NCI-H446 treated with DMSO at 0.1 percent for 48 hours (cell line): Measurements from ENCODE around the gene PLS3.
"Not testable (repeated sequence)": the region's sequence is repeated elsewhere in the genome, so short reads cannot be mapped to it uniquely, and the experiment has no call there.

Source experiments
- DNase-seq: peaks from one replicate; lab custom pipeline; 2025; lab: John Stamatoyannopoulos, UW

The PLS3 gene

GRCh38 chrX:115560978-115561604 lies at the start of gene PLS3:
Gene PLS3, plus strand, starts transcription at chrX:115561174. Its CDS starts 49,077 bp downstream, at chrX:115610251.
- no peak for DNase-seq

GRCh38 chrX:115518113-115518512 lies 42.9 kb upstream of the PLS3 start:
- DNase-seq: no peak

DNA sequence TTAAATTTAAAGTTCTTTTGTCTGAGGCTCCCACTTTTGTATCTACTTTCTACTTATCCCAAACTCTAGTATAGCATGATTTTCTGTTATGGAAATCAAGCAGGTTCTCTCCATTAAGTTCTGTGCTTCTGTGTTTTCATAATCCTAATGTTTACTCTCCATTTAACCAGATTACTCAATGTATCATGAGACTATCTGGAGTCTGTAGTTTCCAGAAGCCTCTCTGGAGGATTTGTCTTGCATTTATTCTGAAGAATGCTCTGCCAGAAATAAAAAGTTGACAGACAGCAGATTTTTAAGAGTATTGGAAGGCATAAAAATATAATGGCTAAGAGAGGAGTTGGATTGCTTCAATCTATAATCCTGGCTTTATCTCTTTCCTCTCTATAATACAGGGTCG lies 39.2 kb upstream of the PLS3 start:
- no peak for DNase-seq

DNA sequence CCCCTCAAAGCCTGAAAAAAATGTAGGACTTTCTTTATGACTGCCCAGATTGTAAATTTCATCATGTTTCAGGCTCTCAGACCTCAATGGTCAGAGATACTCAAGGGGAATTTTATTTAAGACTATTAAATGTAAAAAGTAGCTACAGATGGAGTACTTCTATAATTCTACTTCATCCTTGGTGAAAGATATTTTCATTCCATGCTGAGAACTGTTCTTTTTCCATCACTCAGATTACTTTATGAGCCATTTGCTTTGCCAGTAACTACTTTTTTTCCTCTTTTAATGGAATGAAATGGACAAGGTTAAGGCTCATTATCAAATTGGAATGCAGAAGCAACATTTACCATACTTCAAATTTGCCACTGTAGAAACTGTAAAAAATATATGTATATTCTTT lies 38.0 kb upstream of the PLS3 start:
- no peak for DNase-seq

- DNase-seq: no peak
Observed at GRCh38 chrX:115525486-115525885, 35.5 kb upstream of the PLS3 start.

- no peak for DNase-seq
Observed at GRCh38 chrX:115531818-115532403, 29.1 kb upstream of the PLS3 start.

GRCh38 chrX:115533485-115533884 lies 27.5 kb upstream of the PLS3 start:
- DNase-seq: no peak

- no peak for DNase-seq
Observed at GRCh38 chrX:115534383-115534782, 26.6 kb upstream of the PLS3 start.

- no peak for DNase-seq
Observed at GRCh38 chrX:115535421-115535820, 25.6 kb upstream of the PLS3 start.

DNA sequence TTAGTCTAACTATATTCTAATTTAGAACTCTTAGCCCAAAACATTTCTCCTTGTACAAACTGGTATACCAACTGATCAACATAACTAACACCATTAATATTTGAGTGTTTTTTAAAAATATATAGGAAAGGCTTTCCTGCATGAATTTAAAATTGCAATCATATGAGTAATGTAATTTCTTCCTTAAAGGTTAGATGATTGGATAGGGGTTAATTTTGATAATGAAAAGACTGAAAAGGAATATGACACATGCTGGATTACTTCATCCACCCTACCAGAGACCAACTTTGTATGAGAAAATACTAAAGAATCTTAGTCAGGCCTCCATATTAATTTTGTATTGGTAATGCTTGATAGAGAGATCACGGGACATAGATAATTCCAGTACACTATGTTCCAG lies 25.1 kb upstream of the PLS3 start:
- DNase-seq: no peak

DNA sequence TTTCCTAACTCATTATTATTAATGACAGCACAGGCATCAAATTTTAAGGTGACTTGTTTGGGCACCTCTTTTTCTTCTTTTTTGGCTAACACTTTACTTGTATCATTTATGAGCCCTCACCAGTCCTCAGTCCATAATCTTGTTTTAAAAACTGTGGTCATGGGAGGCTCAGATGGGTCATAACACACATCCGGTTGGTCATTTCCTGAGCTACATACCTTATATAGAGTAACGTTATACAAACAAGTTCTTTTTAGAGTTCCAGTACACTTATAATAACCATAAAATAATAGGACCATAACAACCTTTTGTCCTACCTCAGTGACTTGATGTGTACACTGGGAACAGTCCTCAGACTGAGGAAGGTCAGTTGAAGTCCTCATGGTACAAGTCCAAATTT lies 21.1 kb upstream of the PLS3 start:
- DNase-seq: no peak

DNA sequence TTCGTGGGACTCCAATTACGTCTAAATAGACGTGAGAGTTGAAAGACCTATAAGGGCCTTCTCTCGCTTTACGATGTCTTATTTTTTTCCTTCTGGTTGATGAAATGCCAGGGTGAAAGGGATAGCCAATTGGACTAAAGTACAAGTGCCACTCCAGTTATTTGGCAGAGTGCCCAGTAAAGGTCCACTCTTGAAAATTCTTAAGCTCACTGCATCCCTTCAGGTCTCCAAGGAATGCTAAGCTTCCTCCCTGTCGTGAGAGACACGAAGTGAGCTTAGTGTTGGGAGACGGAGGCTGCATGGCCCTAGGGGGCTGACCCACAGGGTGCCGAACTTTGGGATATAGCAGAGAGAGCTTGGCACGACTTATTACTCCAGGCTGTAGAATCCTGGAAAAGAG lies 19.9 kb upstream of the PLS3 start:
- not testable (repeated sequence) for DNase-seq

- DNase-seq: no peak
Observed at GRCh38 chrX:115547448-115547847, 13.5 kb upstream of the PLS3 start.

DNA sequence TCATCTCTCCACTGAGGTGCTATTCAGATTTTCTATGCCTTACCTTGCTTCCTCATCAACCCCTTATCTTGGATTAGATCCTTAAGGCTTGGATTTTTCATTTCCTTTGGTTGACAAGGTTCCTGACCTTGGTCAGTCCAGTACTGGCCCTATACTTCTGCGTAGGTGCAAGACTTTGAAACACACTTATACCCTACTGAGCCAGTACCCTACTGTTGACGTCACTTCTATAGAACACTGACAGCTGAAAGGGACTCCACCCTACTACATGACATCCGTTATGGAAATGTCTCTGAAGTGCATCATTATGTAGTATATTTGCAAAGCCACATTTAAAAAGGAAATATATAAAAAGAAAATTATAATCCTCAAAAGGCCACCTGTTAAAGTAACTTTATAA lies 12.0 kb upstream of the PLS3 start:
- DNase-seq: no peak

DNA sequence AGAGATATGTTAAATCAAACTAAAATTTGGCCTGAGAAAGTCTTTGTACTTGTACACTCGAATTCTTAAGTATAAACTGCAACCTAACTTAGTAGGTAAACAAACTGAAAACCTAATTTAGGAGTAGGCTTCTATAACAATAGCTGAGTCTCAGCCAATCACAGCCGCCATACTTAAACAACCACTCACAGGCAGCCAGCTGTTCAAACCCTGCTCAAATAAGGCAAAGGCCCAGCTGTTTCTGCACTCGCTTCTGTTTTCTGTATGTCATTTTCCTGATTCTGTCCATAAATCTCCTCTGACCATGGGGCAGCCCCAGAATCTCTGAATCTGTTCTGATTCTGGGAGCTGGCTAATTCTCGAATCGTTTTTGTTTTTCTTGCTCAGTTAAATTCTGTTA lies 7.8 kb upstream of the PLS3 start:
- DNase-seq: no peak

DNA sequence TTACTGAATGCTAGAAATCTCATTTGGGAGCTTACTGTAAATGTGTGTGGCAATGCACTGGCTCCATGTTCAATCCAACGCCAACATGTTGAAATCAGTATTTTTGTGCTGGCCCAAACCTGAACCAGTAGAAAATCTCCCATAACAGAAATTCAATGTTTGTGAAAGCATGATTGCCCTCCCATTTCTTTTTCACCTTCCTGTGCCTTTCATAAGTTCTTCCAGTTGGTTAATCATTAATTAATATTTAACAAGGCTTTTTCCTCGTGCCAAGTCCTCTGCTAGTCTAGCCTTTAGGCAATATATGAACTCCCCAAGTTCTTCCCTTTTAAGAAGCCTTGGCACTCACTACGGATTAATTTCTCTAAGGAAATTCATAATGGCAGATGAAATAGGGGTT lies 1.3 kb upstream of the PLS3 start:
- no peak for DNase-seq

DNA sequence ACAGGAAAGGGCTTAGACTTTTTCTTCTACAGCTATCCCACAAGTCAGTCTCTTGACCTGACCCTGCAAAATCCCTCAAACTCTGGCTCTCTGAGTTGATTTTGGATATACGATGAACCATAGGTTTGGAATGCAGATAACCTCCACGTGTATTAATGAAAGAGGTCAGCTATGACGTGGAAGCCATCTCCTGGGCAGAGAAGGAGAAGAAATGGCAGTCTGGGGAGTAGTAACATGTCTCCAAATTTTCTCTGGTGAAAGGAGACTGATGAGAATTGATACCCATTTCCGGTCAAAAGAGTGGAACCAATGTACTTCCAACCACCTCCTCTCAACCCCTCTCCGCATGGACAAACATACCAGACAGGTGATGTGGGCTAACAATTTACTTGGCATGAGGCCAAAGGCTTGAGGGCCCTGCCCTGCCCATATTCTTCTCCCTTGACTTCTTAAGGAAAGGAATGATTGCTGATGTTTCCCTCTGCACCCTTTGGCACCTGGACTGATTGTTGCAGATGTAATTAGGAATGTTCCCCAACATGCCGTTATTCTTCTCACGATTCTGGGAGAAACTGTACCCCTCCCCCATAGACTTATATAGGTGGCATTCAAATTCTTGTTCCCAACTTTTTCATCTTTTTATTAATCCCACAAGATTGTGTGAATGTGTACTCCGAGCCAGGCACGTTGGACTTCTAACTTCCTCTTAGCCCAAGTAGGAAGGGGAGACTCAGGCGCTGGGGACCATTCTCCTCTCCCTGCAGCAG lies 580 bp upstream of the PLS3 start:
- no peak for DNase-seq

DNA sequence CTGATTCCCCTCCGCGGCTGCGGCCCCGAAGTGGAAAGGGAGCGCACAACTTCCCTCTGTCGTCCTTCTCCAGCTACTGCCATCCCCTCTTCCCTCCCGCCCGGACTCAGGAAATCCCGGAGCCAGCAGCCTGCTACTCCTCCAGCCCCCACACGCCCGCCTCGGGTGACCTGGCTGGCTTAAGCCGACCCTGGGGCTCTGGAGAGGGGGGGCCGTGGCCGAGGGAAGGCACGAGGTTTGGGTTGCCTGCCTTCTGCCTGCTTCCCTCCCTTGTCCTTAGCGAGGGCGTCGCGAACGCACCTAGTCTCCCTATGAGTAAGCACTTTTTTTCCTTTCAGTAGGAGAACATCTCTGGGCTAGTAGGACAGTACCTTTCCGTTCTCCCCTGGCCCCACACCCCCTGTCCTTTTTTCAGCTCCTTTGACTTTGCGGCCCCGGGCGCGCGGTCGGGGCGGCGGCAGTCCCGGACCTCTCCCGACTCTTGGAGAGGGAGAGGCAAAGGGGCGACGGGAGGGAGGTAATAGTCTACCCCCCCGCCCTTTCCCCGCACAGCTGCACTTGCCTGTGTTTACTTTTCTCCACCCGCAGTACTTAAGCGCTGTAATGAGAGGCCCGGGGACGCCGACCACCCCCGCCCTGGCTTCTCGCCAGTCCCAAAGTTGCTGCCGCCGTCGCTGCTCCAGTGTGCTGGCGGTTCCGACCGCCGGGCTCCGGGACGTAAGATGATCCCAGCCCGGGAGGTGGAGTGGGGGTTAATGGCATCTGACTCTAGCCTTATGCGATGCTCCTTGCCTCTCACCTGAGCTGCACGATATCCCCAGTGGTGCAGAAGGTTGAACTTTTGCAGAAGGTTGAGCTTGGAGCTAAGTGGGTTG lies 868 bp downstream of the PLS3 start:
- DNase-seq: no peak

- no peak for DNase-seq
Observed at GRCh38 chrX:115562480-115562847, 1.5 kb downstream of the PLS3 start.

GRCh38 chrX:115563633-115564162 lies 2.7 kb downstream of the PLS3 start:
- no peak for DNase-seq

DNA sequence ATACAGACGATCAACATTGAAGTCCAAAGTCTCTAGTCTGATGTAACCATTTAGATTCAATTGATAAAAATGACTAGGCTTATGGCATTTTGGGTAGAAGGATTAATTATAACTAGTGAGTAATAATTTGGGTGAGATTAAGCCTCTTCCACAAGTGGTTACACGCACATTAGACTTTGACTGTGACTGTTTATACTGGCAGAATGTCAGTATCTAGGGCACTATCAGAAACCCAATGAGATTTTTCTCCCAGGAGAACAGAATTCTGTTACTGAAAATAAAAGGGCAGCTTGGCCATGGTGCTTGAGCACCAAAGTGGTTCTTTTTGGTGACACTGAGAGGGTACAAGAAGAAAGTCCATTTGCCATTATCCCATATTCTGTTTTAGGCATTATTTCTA lies 3.3 kb downstream of the PLS3 start:
- DNase-seq: no peak

GRCh38 chrX:115565888-115566287 lies 4.9 kb downstream of the PLS3 start:
- DNase-seq: no peak
